GM19395 (cell line): Measurements from ENCODE around the gene CDC37.

Source experiments
- ATAC-seq: cut with Tn5 transposase; IDR thresholded peaks from one replicate; pipeline ENCODE4 v1.9.1; 2021; ENCODE audit warnings: mild to moderate bottlenecking, moderate library complexity; ENCODE audit not compliant: unreplicated experiment

CDC37 gene

DNA sequence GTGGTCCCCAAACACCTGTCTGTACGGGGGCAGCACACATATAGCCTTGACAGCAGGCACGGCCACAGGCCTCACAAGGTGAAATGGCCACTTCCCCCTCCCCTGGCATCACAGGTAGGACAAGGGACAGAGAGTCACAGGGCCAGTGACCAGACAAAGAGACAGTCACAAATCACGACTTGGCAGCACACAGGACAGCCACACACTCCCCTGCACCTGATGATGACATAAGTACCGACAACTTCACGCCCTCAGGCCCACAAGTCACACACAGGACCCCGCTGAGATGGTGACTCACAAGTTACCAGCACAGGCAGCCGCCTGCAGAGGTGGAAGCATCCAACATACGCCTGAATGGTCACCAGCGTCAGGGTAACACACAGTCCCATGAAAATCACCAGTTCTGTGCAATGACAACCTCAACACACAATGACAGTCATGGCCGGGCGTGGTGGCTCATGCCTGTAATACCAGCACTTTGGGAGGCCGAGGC, 39.5 kb downstream of the CDC37 start:
- no peak for ATAC-seq

DNA sequence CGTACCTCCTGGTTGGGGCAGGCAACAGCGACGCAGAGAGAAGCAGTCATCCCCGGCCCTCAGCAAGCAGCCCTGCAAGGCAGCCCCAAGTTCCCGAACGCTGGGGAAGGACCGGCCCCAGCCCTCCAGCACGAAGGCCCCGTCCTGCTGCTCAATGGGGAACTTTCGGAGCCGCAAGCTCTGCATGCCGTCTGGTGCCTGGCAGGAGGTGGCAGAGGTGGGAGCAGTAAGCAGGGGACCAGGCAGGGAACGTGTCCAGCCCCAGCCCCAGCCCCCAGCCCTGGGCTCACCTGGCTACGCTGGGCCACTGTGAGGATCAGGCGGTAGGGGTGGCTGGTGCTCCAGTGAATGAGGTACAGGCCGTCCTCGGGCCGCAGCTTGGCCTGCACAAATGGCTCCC, 41.1 kb downstream of the CDC37 start:
- ATAC-seq = no peak

DNA sequence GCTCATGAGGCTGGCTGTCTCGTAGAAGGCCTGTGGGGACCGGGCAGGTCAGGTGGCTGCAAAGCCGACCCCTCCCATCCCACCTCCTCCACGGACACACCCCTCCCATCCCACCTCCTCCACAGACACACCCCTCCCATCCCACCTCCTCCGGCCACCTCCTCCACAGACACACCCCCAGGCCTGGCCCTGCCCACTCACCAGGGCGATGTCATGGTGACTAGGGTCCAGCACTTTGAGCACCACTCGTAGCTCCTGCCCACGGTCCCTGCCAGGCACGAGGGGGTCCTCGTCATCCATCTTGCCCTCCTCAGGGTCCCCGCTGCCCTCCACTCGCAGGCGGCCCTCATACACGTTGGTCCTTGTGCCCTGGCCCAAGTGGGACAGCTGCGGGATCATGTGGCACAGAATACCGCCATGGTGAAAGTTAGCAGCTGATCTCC, 41.8 kb downstream of the CDC37 start:
- ATAC-seq = no peak

DNA sequence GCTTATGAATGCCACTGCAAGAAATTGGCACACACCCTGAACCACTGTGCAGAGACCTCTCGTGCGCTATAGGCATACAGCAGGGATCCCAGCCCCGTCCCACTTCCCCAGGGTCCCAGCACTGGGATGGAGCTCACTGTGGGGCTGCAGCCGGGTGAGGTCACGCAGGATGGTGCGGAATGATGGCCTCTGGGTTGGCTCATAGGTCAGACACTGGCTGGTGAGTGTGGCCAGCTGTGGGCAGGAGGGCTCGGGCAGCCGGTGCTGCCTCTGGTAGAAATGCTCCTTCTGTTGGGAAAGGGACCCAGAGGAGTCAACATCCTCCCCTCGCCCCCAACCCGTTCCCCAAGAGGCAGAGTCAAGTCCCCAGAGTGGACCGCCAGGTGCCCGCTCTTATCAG, 46.9 kb downstream of the CDC37 start:
- no peak for ATAC-seq

DNA sequence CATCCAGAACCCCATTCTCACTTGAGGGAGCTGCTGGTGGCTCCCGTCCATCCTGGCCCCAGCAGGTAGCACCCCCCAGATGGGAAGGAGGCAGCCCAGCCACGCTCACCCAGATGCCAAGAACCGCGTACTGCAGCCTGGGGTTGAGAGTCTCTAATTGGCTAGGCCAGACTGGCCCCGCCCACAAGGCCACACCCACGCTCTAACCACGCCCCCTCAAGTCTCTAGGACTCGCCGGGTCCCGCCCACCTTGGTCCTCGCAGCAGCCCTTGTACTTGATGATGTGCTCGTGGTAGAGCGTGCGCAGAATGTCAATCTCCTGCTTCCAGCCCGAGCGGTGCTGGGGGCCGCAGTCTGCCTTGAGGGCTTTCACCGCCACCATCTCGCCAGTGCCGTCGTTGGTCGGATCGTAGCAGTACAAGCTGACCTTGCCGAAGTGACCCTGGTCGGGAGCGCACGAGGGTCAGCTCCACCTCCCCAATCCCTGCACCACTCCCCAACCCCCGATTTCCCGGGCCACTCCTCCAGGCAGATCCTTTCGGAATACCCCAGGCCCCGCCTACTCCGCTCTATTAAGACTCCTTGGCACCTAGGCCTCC, 49.5 kb downstream of the CDC37 start:
- no peak for ATAC-seq

DNA sequence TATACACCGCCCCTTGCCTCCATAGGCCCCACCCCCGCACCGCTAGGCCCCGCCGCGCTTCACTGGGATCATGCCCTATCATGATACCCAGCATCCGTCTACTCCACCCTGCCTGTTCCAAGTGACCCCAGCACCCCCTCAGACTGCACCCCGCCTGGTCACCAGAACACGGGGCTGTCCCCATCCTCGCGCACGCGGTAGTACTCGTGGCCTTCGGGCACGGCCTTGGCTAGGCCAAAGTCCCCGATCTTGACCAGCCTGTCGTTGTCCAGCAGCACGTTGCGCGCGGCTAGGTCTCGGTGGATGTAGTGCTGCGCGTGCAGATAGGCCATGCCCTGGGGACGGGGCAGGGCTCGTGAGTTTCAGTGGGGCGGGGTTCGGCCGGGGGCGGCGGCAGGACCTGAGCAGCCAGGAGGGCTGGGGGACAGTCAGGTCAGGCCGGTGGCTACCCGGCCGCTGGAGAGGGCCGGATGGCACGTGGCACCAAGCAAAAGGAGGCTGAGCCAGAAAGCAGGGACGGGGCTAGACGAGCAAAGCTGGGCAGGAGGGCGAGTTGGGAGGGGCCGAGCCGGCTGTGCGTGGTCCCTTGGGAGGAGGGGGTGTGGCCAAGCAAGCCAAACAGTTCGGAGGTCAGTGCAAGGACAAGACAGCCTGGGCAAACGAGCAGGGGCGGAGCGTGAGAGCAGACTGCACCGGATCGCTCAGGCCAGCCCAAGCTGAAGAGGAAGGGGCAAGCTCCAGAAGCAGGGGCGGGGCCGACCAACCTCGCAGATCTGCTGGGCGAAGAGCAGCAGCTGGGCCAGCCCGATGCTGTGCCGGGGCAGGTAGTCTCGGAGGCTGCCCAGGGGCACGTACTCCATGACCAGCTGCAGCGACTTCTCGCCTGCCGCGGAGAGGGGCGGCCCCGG, 50.3 kb downstream of the CDC37 start:
- no peak for ATAC-seq

DNA sequence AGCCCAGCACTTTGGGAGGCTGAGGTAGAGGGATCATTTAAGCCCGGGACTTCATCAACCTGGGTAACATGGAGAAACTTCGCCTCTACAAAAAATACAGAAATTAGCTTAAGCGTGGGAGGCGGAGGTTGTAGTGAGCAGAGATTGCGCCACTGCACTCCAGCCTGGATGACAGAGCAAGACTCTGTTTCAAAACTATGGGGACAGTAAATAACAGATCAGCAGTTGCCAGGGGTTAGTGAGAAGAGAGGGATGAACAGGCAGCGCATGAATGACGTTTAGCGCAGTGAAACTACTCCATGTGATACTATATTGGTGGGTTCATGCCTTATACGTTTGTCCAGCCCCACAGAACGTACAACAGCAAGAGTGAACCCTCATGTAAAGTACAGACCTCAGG, 56.8 kb downstream of the CDC37 start:
- no peak for ATAC-seq

DNA sequence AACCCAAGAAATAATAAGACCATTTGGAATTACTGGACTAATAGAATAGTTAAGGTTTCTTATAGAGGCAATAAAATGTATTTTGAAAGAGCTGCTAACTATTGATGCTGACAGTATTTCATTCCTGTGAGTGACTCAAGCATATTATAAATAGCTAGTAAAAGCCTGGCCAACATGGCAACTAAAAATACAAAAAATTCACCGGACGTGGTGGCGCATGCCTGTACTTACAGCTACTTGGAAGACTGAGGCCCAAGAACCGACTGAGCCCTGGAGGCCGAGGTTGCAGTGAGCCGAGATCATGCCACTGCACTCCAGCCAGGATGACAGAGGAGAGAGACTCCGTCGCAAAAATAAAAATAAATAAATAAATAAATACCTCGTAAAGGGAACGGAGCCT, 58.6 kb downstream of the CDC37 start:
- no peak for ATAC-seq

DNA sequence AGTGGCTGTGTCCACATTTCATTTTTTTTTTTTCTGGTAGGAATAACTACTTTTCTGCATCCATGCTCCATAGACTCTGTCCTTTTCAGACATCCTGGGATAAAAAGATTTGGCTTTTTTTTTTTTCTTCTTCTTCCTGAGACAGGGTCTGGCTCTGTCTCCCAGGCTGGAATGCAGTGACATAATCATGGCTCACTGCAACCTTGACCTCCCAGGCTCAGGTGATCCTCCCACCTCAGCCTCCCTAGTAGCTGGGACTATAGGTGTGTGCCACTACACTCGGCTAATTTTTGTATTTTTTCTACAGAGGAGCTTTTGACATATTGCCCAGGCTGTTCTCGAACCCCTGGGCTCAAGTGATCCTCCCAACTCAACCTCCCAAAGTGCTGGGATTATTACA, 59.8 kb downstream of the CDC37 start:
- no peak for ATAC-seq
